ENCODE data around the gene ST7. TPM values are rescaled to one million over a fixed set of nuclear protein-coding genes. Genes with fewer than 3 reads are reported as not detected.

ST7 gene
- total RNA-seq, 2 experiments from 2014 or later = 9.6 to 10.7 TPM

DNA sequence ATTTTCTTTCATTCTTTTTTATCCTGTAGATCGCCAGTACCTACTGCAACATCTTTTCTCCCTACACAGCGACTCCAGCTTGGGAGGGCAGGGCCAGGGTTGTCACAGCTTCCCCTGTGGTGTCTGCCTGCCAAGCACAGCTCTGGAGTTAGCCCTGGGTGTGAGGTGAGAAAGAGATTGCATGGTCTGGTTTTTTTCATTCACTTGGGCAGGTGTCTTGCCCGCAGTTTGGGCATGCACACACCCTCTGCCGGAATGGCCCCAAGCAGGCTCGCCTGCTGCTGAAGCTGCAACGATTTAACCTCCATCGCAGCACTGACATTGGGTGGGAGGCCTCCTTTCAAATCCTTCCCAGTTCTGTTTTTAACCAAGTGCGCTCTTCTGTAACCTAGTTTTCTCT lies 236.8 kb downstream of the ST7 start:
- no peak overlapping the region for H3K27ac ChIP-seq (ENCODE audit: low read depth, low read length, poor library complexity, severe bottlenecking)
- BruUV-seq (replicated peaks) = no TSS peak
- H3K9me3 ChIP-seq (ENCODE audit: low read length) = no peaks in the 10 kb centered on the region
- H3K4me1 ChIP-seq (ENCODE audit: insufficient read depth, low read length, poor library complexity, severe bottlenecking) = no peaks in the 10 kb centered on the region
- H3K4me2 ChIP-seq (ENCODE audit: low read length) = no peak overlapping the region
- intact Hi-C loops (cut with micrococcal nuclease; ENCODE audit: unreplicated experiment) = no loop called here
- no peak overlapping the region for H3K4me3 ChIP-seq (ENCODE audit: low read depth, low read length, poor library complexity, severe bottlenecking)
- no peaks in the 10 kb centered on the region for H3K79me2 ChIP-seq (ENCODE audit: insufficient read depth, low read depth, low read length)
- no peaks in the 10 kb centered on the region for H3K36me3 ChIP-seq (ENCODE audit: insufficient read depth, low read length)
- TF ChIP-seq EZH2phosphoT487 (IDR thresholded peaks at IDR 0.05; ENCODE audit: borderline replicate concordance, low read depth, low read length) = no peak
- TF ChIP-seq, protein P1, sequence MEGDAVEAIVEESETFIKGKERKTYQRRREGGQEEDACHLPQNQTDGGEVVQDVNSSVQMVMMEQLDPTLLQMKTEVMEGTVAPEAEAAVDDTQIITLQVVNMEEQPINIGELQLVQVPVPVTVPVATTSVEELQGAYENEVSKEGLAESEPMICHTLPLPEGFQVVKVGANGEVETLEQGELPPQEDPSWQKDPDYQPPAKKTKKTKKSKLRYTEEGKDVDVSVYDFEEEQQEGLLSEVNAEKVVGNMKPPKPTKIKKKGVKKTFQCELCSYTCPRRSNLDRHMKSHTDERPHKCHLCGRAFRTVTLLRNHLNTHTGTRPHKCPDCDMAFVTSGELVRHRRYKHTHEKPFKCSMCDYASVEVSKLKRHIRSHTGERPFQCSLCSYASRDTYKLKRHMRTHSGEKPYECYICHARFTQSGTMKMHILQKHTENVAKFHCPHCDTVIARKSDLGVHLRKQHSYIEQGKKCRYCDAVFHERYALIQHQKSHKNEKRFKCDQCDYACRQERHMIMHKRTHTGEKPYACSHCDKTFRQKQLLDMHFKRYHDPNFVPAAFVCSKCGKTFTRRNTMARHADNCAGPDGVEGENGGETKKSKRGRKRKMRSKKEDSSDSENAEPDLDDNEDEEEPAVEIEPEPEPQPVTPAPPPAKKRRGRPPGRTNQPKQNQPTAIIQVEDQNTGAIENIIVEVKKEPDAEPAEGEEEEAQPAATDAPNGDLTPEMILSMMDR (conservative IDR thresholded peaks at IDR 0.05; ENCODE audit: low read length) = no peak
- H2AFZ ChIP-seq (ENCODE audit: low read length) = no peak overlapping the region
- ChIA-PET POLR2A (no interaction called here), CTCF (ENCODE audit: unreplicated experiment) (no interaction called here)
- H3K9me2 ChIP-seq (ENCODE audit: insufficient read depth, low read length) = no peaks in the 10 kb centered on the region
- no peaks in the 10 kb centered on the region for H4K20me1 ChIP-seq (ENCODE audit: insufficient read depth, low read length)
- DNase-seq (ENCODE audit: low spot score) = no peak

DNA sequence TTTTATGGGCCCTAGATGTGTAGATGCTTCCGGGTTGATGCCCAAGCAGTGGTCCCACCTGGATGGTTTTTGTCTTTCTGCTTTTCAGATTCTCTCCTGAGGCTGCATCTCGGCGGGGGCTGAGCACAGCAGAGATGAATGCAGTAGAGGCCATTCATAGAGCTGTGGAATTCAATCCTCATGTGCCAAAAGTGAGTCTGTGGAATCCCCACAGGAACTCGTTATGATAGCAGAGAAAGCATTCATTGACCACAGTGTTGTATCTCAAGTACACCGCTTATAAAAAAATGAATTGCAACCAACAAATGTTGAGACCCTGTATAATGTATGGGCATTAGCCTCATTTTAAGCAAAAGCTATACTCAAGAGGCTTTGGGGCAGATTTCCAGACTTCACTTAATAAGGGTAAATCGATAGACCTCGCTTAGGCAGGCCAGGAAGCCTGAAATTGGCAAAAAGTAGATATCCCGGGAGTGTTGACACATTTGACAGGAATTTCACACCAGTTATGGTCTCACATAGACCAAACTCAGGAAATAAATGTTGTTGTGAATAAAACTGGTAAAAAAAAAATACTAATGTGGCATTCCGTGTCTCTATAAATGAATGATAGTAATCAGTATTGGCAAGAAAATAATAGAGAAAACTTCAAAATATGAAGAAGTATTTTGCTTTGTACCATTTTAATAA lies 237.6 kb downstream of the ST7 start:
- no peak overlapping the region for H3K27ac ChIP-seq (ENCODE audit: low read depth, low read length, poor library complexity, severe bottlenecking)
- DNase-seq (ENCODE audit: low spot score) = no peak
- H3K4me3 ChIP-seq (ENCODE audit: low read depth, low read length, poor library complexity, severe bottlenecking) = no peak overlapping the region
- H3K9me3 ChIP-seq (ENCODE audit: low read length) = no peaks in the 10 kb centered on the region
- TF ChIP-seq, protein P1 (conservative IDR thresholded peaks at IDR 0.05; ENCODE audit: low read length) = no peak
- TF ChIP-seq EZH2phosphoT487 (IDR thresholded peaks at IDR 0.05; ENCODE audit: borderline replicate concordance, low read depth, low read length) = no peak
- no peaks in the 10 kb centered on the region for H4K20me1 ChIP-seq (ENCODE audit: insufficient read depth, low read length)
- no peak overlapping the region for H3K4me2 ChIP-seq (ENCODE audit: low read length)
- BruUV-seq (replicated peaks) = no TSS peak
- intact Hi-C loops (cut with micrococcal nuclease; ENCODE audit: unreplicated experiment) = no loop called here
- ChIA-PET POLR2A (no interaction called here), CTCF (ENCODE audit: unreplicated experiment) (no interaction called here)
- H3K4me1 ChIP-seq (ENCODE audit: insufficient read depth, low read length, poor library complexity, severe bottlenecking) = no peaks in the 10 kb centered on the region
- no peaks in the 10 kb centered on the region for H3K36me3 ChIP-seq (ENCODE audit: insufficient read depth, low read length)
- H3K79me2 ChIP-seq (ENCODE audit: insufficient read depth, low read depth, low read length) = no peaks in the 10 kb centered on the region
- no peaks in the 10 kb centered on the region for H3K9me2 ChIP-seq (ENCODE audit: insufficient read depth, low read length)
- H2AFZ ChIP-seq (ENCODE audit: low read length) = no peak overlapping the region

DNA sequence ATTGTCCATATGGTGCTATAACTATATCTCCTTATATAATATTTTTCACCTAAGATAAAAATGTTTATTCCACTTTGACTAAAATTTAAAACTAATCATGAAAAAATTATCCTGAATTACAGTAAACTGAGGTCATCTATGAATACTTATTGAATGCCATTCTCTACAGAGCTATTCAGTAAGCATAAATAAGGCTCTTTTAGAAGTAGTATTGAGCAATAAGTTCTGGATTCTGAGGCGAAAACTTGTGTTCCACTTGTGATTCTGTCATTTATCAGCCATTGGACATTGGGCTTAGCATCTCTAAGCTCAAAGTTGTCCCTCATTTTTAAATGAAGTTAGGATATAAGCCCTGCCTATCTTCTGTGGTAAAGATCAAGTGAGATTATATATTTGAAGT lies 238.8 kb downstream of the ST7 start:
- Histone ChIP-seq H3K4me3 (ENCODE audit: low read depth, low read length, poor library complexity, severe bottlenecking) (no peak overlapping the region), H4K20me1 (ENCODE audit: insufficient read depth, low read length) (no peaks in the 10 kb centered on the region), H3K79me2 (ENCODE audit: insufficient read depth, low read depth, low read length) (no peaks in the 10 kb centered on the region), H3K4me1 (ENCODE audit: insufficient read depth, low read length, poor library complexity, severe bottlenecking) (no peaks in the 10 kb centered on the region), H3K9me2 (ENCODE audit: insufficient read depth, low read length) (no peaks in the 10 kb centered on the region), H3K9me3 (ENCODE audit: low read length) (no peaks in the 10 kb centered on the region), H2AFZ (ENCODE audit: low read length) (no peak overlapping the region), H3K36me3 (ENCODE audit: insufficient read depth, low read length) (no peaks in the 10 kb centered on the region), H3K27ac (ENCODE audit: low read depth, low read length, poor library complexity, severe bottlenecking) (no peak overlapping the region), H3K4me2 (ENCODE audit: low read length) (no peak overlapping the region)
- POLR2A ChIA-PET = interaction anchor here (0.6 kb wide), 1 partner anchor 40 kb away, joined by 3 read pairs; no protein-coding TSS in a partner anchor
- CTCF ChIA-PET (ENCODE audit: unreplicated experiment) = no interaction called here
- intact Hi-C loops (cut with micrococcal nuclease; ENCODE audit: unreplicated experiment) = no loop called here
- TF ChIP-seq, protein P1 (conservative IDR thresholded peaks at IDR 0.05; ENCODE audit: low read length) = no peak
- TF ChIP-seq EZH2phosphoT487 (IDR thresholded peaks at IDR 0.05; ENCODE audit: borderline replicate concordance, low read depth, low read length) = no peak
- no TSS peak for BruUV-seq (replicated peaks)
- DNase-seq (ENCODE audit: low spot score) = no peak

All from OCI-LY7 (cell line).